Hair follicle dermal papilla cell (primary cell): ENCODE results near the gene CFAP43. TPM values are rescaled to one million over a fixed set of nuclear protein-coding genes. Genes with fewer than 3 reads are reported as not detected.

Experiments
- small RNA-seq: library from RNA; depleted of rRNA; stranded (forward); fragments of <200 nt; gene quantifications from one replicate; pipeline ENCODE3, GENCODE V24; 2012
- total RNA-seq: library from RNA; depleted of rRNA; stranded (reverse); fragments of >200 nt; gene quantifications from 2 replicates; pipeline ENCODE4 v1.2.3, GENCODE V29; 2012

CFAP43 gene, protein sequence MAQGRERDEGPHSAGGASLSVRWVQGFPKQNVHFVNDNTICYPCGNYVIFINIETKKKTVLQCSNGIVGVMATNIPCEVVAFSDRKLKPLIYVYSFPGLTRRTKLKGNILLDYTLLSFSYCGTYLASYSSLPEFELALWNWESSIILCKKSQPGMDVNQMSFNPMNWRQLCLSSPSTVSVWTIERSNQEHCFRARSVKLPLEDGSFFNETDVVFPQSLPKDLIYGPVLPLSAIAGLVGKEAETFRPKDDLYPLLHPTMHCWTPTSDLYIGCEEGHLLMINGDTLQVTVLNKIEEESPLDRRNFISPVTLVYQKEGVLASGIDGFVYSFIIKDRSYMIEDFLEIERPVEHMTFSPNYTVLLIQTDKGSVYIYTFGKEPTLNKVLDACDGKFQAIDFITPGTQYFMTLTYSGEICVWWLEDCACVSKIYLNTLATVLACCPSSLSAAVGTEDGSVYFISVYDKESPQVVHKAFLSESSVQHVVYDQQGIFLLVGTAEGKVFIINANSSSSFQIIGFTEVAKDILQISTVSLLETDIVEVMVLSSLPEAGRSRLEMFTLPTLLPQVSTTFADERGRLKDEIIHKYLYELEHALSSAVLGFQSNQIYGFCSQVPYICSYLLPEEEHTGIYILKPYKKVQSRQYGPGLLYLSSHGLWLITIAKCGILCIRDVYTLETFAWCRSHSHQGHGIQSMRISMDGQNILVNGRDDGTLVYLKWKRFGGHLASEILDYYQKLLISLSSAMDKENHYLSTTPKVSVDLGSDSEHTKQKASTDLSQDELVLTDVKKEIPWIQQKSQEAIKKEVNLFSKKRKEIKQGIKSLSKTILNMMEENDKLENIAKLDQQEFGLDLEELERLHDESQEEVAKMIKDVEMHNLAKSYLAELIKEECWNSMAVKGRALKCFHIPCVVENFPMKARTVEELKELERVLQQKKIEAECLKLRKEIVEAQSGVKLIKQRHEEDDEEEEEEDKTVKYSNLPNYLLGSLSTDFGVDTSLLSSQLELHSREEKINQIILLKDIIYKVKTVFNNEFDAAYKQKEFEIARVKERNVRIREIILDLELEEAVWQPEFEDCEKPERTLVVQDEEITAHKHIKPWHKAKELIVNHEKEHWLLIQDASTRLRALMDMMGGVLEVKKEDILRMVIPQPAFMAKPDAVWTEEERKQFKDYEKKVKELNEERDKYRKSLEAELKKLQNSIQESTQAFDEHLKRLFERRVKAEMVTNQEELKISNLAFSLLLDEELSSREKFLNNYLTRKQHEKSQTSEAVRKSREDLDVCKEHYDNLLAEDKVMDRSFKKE (N-terminal part only)
- 0.32 and 0.36 TPM in 2 replicates for total RNA-seq

GRCh38 chr10:104231784-104232612 is at the start of gene CFAP43:
Gene CFAP43, minus strand, starts transcription at chr10:104232364. Its CDS starts 118 bp downstream, at chr10:104232246.

DNA sequence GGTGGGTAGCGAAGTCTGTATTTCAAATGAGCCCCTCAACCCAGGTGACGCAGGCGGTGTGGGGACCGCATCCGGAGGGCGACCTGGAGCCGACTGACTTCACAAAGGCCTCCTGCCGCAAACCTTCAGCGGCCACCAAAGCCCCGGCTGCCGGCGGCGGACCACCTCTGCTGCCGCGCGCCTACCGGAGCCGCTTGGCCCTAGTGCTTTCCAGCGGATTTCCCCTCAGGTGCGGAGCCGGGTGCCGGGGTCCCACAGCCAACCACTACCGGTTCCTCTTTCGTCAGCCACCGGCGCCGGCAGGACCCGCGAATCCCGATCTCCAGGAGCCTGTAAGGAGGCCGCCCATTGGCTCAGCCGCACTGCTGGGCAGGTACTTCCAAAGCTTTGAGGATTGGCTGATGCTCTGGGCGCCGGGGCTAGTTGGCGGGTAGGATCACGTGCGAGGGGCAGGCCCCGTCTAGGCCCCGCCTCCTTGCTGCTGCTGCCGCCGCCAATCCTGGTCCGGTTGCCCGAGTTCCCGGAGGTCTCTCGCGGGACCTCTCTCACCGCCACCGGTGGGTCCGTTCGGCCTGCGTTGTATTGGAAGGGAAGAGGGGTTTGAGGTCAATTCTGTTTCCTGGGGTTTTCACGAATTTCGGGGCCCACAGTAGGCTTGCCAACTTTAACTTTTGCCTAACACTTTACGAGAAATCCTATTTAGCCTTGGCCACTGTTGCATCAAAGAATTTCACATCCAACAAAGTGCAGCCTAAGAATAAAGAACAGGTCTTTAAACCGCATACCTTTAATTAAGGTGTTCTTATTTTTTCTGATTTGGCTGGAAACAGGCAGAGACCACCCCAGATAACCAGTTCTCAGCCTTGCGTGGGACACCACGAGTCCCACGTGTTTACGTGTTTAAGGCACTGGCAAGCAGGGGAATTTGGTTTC is 36.8 kb upstream of the CFAP43 start, which contains the start of gene GSTO2:
Gene GSTO2, plus strand, starts transcription at position 472 of the 933 bp plus-strand sequence. CDS start 5,732 bp downstream, outside the sequence.

GRCh38 chr10:104254493-104255310 is 22.5 kb upstream of the CFAP43 start, which contains the start of gene GSTO1:
Gene GSTO1, plus strand, starts transcription at chr10:104254892. Its CDS starts 37 bp downstream, at chr10:104254929.

DNA sequence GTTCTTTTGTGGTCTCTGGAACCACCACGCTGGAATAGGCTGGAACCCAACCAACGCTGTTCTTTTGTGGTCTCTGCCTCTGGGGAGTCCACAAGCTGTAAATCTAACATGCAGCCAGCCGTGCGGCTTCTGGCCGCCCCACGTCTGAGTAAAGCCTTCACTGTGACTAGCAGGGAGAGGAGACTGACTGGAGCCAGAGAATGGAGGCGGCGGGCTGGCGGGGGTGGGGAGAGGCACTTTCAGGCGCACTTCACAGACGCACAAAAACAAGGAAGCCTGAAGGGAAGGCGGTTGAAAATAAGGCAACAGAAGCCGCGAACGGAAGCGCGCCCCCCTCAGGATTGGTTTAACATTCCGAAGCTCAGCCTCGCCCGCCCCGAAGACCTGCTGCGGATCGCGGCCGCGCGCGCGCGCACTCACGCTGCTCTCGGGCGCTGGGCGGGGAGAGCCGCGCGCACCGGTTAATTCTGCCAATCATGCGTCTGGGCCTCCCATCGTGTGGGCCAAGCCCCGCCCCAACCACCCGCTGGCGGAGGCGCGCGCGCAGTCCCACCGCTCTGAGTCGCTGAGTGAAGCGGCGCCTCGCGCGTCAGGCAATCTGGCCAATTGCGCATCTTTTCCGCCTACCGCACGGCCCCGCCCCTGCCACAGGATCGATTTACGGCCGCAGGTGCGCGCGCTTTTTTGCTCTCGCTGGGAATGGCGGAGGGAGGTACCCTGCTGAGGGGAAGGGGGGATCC is 110.5 kb downstream of the CFAP43 start, which contains the start of gene SFR1:
Gene SFR1, plus strand, starts transcription at position 687 of the 740 bp plus-strand sequence. Its CDS starts 13 bp downstream, at position 700.

GRCh38 chr10:104085801-104086400 is 146.3 kb downstream of the CFAP43 start, which contains the start of gene COL17A1:
Gene COL17A1, minus strand, starts transcription at chr10:104085880. Its CDS starts 5,207 bp downstream, at chr10:104080673.

Small RNAs within 50 kb of the gene (small RNA-seq; reads per million reads assigned to genes)
- gene MIR4482, result not detected
- gene MIR609, result not detected

Other genes starting within 250 kb of the CFAP43 start
- 1.2 and 1.6 TPM in 2 replicates for gene COL17A1, start 146.5 kb downstream of the CFAP43 start, total RNA-seq
- gene SFR1, start 110.2 kb downstream of the CFAP43 start, total RNA-seq, result 7.6 and 7.8 TPM in 2 replicates
- gene GSTO1, start 22.5 kb upstream of the CFAP43 start, total RNA-seq, result 88.3 and 139 TPM in 2 replicates
- 0.85 and 3.4 TPM in 2 replicates for gene GSTO2, start 36.8 kb upstream of the CFAP43 start, total RNA-seq
- gene ITPRIP, start 106.1 kb upstream of the CFAP43 start, total RNA-seq, result 22.9 and 23.1 TPM in 2 replicates
- gene CFAP58, start 121.5 kb upstream of the CFAP43 start, total RNA-seq, result 0.49 and 0.81 TPM in 2 replicates